A549 (cell line): Measurements from ENCODE around the gene WNT7A.

Experiments
- POLR2A ChIP-seq: IDR thresholded peaks from 2 replicates; pipeline ENCODE4 v1.6.1; 2012; ENCODE audit warnings: mild to moderate bottlenecking, low read length
- POLR2AphosphoS2 ChIP-seq: conservative IDR thresholded peaks from 2 replicates; pipeline ENCODE4 v1.6.1; 2012; ENCODE audit warnings: low read length, improper control_type of control experiment, inconsistent platforms
- RCOR1 ChIP-seq: fragments of 150-350 bp; IDR thresholded peaks from 2 replicates; pipeline ENCODE4 v1.6.1; 2014; ENCODE audit warnings: antibody characterized with exemption, low read length, low read depth

GRCh38 chr3:13811614-13812013 lies 68.3 kb downstream of the WNT7A start:
- TF ChIP-seq RCOR1 (no peak), POLR2A (no peak), POLR2AphosphoS2 (no peak)
